ENCODE data around the gene TRMT10A. TPM values are rescaled to one million over a fixed set of nuclear protein-coding genes. Genes with fewer than 3 reads are reported as not detected.

Gene TRMT10A
- total and polyA plus RNA-seq, 2 experiments from 2014 or later = 4.7 to 5.3 TPM

GRCh38 chr4:99573735-99574368 is 10.0 kb upstream of the TRMT10A start:
- H4K20me1 ChIP-seq (replicated peaks; ENCODE audit: insufficient read depth) = no peaks in the 10 kb centered on the region
- H3K4me2 ChIP-seq = no peak overlapping the region
- Mint-ChIP-seq H3K4me1 (peaks cover 9% of the 10 kb centered on the region), H3K27me3 (ENCODE audit: insufficient read depth, low read depth, poor library complexity) (no peaks in the 10 kb centered on the region), H3K9me3 (no peaks in the 10 kb centered on the region), H3K36me3 (ENCODE audit: low read depth) (no peaks in the 10 kb centered on the region), H3K4me3 (no peak overlapping the region), H3K27ac (no peak overlapping the region)
- no peaks in the 10 kb centered on the region for H3K9me2 ChIP-seq (ENCODE audit: insufficient read depth)
- no peaks in the 10 kb centered on the region for H3K27me3 ChIP-seq (ENCODE audit: insufficient read depth)
- H3K27ac ChIP-seq (ENCODE audit: low read depth) = no peak overlapping the region
- H3K4me1 ChIP-seq (ENCODE audit: insufficient read depth) = peaks cover 9% of the 10 kb centered on the region; the same call in 1 of the 2 replicates
- ATAC-seq = no peak
- DNase-seq (ENCODE audit: low spot score) = no peak
- TF ChIP-seq ZNF331 (CRISPR knock-in tag; IDR thresholded peaks at IDR 0.05; ENCODE audit: low read depth) (no peak), POLR2AphosphoS5 (IDR thresholded peaks at IDR 0.05; ENCODE audit: low read depth) (no peak), ZNF114 (CRISPR knock-in tag; IDR thresholded peaks at IDR 0.05) (no peak), EZH2phosphoT487 (IDR thresholded peaks at IDR 0.05; ENCODE audit: unreplicated experiment) (no peak), JUNB (IDR thresholded peaks at IDR 0.05; ENCODE audit: unreplicated experiment) (no peak), ZNF462 (CRISPR knock-in tag; IDR thresholded peaks at IDR 0.05) (no peak)
- TF ChIP-seq, protein P1, sequence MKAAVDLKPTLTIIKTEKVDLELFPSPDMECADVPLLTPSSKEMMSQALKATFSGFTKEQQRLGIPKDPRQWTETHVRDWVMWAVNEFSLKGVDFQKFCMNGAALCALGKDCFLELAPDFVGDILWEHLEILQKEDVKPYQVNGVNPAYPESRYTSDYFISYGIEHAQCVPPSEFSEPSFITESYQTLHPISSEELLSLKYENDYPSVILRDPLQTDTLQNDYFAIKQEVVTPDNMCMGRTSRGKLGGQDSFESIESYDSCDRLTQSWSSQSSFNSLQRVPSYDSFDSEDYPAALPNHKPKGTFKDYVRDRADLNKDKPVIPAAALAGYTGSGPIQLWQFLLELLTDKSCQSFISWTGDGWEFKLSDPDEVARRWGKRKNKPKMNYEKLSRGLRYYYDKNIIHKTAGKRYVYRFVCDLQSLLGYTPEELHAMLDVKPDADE (IDR thresholded peaks at IDR 0.05) = no peak
- TF ChIP-seq, protein P2, sequence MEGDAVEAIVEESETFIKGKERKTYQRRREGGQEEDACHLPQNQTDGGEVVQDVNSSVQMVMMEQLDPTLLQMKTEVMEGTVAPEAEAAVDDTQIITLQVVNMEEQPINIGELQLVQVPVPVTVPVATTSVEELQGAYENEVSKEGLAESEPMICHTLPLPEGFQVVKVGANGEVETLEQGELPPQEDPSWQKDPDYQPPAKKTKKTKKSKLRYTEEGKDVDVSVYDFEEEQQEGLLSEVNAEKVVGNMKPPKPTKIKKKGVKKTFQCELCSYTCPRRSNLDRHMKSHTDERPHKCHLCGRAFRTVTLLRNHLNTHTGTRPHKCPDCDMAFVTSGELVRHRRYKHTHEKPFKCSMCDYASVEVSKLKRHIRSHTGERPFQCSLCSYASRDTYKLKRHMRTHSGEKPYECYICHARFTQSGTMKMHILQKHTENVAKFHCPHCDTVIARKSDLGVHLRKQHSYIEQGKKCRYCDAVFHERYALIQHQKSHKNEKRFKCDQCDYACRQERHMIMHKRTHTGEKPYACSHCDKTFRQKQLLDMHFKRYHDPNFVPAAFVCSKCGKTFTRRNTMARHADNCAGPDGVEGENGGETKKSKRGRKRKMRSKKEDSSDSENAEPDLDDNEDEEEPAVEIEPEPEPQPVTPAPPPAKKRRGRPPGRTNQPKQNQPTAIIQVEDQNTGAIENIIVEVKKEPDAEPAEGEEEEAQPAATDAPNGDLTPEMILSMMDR (conservative IDR thresholded peaks at IDR 0.05; ENCODE audit: low read depth in 2 of 2) = no peak
- H3K36me3 ChIP-seq (ENCODE audit: insufficient read depth) = no peaks in the 10 kb centered on the region
- peak overlapping the region; percentile 30; the same call in 1 of the 2 replicates for H2AFZ ChIP-seq
- no peaks in the 10 kb centered on the region for H3K79me2 ChIP-seq (replicated peaks; ENCODE audit: insufficient read depth)
- no peaks in the 10 kb centered on the region for H3F3A ChIP-seq (replicated peaks; ENCODE audit: low read depth)
- H3K4me3 ChIP-seq = no peak overlapping the region

All from GM23338 (cell line).